ENCODE results near the gene CHD5. TPM values are rescaled to one million over a fixed set of nuclear protein-coding genes. Genes with fewer than 3 reads are reported as not detected.

CHD5 gene
- total RNA-seq, 1 experiment from 2014 or later: 1.6 TPM

DNA sequence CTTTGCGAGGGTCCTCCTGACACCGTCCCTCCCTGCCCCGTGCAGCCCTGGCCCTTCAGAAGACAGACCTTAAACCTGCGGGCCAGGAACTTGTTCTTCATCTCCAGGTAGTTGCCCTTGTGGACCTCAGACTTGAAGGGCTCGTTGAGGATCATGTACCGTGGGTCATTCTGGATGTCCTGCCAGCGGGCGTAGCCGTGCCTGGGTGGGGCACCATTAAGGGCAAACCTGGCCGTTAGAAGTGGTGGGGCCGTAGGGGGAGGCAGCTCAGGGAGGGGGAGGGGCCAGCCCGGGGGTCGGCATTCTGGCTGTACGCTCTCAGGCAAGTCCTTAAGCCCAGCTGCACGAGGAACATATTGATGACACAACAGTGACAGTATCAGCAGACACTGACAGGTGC is 69.8 kb downstream of the CHD5 start:
- no peak overlapping the region for H2BK5ac ChIP-seq (ENCODE audit: insufficient read length, low read length)
- no peak overlapping the region for H3K56ac ChIP-seq (ENCODE audit: insufficient read length, low read depth, low read length)
- no peak overlapping the region for H4K8ac ChIP-seq (replicated peaks; ENCODE audit: insufficient read length, low read depth, low read length)
- H3K9me3 ChIP-seq (ENCODE audit: control insufficient read depth, low read depth, low read length): no peaks in the 10 kb centered on the region
- H3K18ac ChIP-seq (ENCODE audit: insufficient read length, low read depth, low read length): no peak overlapping the region
- H3K4me1 ChIP-seq (ENCODE audit: insufficient read depth, low read length): no peaks in the 10 kb centered on the region
- H2AFZ ChIP-seq (ENCODE audit: low read length): no peak overlapping the region
- no peak overlapping the region for H3K9ac ChIP-seq (ENCODE audit: extremely low read depth, insufficient read length, low read length)
- no peak overlapping the region; the same call in 1 of the 2 replicates for H3K14ac ChIP-seq (ENCODE audit: insufficient read depth, low read length)
- no peak overlapping the region for H3K23ac ChIP-seq (ENCODE audit: insufficient read length, low read depth, low read length)
- no peak overlapping the region for H3K4me2 ChIP-seq (ENCODE audit: insufficient read depth, insufficient read length, low read length)
- H2BK20ac ChIP-seq (ENCODE audit: low read depth, low read length, poor library complexity, severe bottlenecking): no peak overlapping the region
- no peak for DNase-seq
- Mint-ChIP-seq H3K27ac (no peak overlapping the region; a peak in 1 of 7 replicates), H3K9me3 (peaks cover 3 to 6% of the 10 kb centered on the region in 2 experiments; a peak in 4 of 5 replicates), H3K27me3 (ENCODE audit: low read depth) (peaks cover 16% of the 10 kb centered on the region), H3K4me1 (0 out of 4 replicates have a peak, but pooled peaks cover 0 to 4% of the 10 kb centered on the region in 2 experiments), H3K36me3 (ENCODE audit: insufficient read depth in 1 of 3, low read depth in 3 of 3) (no peaks in the 10 kb centered on the region; a peak in 1 of 7 replicates), H3K4me3 (no peak overlapping the region; a peak in 1 of 5 replicates)
- no peak overlapping the region for H2BK15ac ChIP-seq (ENCODE audit: low read depth, low read length)
- no peak overlapping the region for H2BK120ac ChIP-seq (ENCODE audit: low read depth, low read length, poor library complexity, severe bottlenecking)
- no peak overlapping the region for H2AK5ac ChIP-seq (ENCODE audit: insufficient read length, low read length)
- no peaks in the 10 kb centered on the region for H3K23me2 ChIP-seq (ENCODE audit: insufficient read length, low read depth, low read length, poor library complexity, severe bottlenecking)
- H3K4ac ChIP-seq (ENCODE audit: low read depth, low read length): no peak overlapping the region
- no peak overlapping the region for H3T11ph ChIP-seq (ENCODE audit: low read length)
- no peaks in the 10 kb centered on the region for H3K79me2 ChIP-seq (ENCODE audit: insufficient read depth, low read length)
- WGBS (ENCODE audit: extremely low coverage, insufficient read length, low lambda C conversion rate): no CpG with 5 or more reads among the region's 15 CpGs
- H3K27ac ChIP-seq (ENCODE audit: insufficient read length, low read depth, low read length): no peak overlapping the region
- TF ChIP-seq CTCF (conservative IDR thresholded peaks at IDR 0.05): no peak
- H3K27me3 ChIP-seq (ENCODE audit: insufficient read depth, low read length): no peaks in the 10 kb centered on the region
- no peaks in the 10 kb centered on the region for H3K79me1 ChIP-seq (ENCODE audit: insufficient read depth, low read depth, low read length, poor library complexity, severe bottlenecking)
- no peak overlapping the region for H4K91ac ChIP-seq (ENCODE audit: insufficient read length, low read depth, low read length)
- H2BK12ac ChIP-seq (ENCODE audit: insufficient read length, low read depth, low read length): no peak overlapping the region
- no peak overlapping the region for H4K5ac ChIP-seq (ENCODE audit: insufficient read length, low read depth, low read length)
- H4K20me1 ChIP-seq (ENCODE audit: control insufficient read depth, insufficient read depth, insufficient read length): peaks cover 2% of the 10 kb centered on the region
